ENCODE results near the gene MRPL21.

MRPL21 gene

DNA sequence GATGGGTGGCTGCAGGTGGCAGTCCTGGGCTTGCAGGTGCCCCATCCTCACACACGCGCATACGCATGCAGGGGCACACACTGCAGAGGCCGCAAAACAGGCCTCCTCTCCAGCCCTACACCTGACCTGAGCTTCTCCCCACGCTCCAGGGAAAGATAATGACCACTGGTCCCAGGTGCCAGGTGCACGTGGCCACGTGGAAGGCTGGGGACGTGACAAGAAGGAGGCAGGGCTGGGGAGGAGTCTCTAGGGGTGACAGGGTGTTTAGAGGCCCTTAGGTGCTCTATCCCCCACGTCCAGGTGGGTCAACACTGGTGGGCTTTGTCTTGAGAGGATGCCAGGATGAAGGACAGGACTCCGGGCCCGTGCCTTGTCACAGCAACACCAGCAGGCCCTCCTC is 38.4 kb downstream of the MRPL21 start:
- no peaks in the 10 kb centered on the region for H3K36me3 ChIP-seq (ENCODE audit: insufficient read depth, low read length)
- no peak overlapping the region for H3K4me3 ChIP-seq (ENCODE audit: low read depth, low read length, poor library complexity, severe bottlenecking)
- H4K20me1 ChIP-seq (ENCODE audit: insufficient read depth, low read length), result no peaks in the 10 kb centered on the region
- no peak for TF ChIP-seq EZH2 (IDR thresholded peaks at IDR 0.05; ENCODE audit: borderline replicate concordance, low read length)
- TF ChIP-seq, protein P1, sequence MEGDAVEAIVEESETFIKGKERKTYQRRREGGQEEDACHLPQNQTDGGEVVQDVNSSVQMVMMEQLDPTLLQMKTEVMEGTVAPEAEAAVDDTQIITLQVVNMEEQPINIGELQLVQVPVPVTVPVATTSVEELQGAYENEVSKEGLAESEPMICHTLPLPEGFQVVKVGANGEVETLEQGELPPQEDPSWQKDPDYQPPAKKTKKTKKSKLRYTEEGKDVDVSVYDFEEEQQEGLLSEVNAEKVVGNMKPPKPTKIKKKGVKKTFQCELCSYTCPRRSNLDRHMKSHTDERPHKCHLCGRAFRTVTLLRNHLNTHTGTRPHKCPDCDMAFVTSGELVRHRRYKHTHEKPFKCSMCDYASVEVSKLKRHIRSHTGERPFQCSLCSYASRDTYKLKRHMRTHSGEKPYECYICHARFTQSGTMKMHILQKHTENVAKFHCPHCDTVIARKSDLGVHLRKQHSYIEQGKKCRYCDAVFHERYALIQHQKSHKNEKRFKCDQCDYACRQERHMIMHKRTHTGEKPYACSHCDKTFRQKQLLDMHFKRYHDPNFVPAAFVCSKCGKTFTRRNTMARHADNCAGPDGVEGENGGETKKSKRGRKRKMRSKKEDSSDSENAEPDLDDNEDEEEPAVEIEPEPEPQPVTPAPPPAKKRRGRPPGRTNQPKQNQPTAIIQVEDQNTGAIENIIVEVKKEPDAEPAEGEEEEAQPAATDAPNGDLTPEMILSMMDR (IDR thresholded peaks at IDR 0.05; ENCODE audit: low read length), result no peak
- peaks cover 11% of the 10 kb centered on the region; the same call in 1 of the 2 replicates for H3K27me3 ChIP-seq (ENCODE audit: insufficient read depth, low read length)
- no peaks in the 10 kb centered on the region for H3K4me1 ChIP-seq (ENCODE audit: insufficient read depth, low read length, severe bottlenecking)
- no peak overlapping the region for H3K4me2 ChIP-seq (ENCODE audit: low read length)
- H3K79me2 ChIP-seq (ENCODE audit: insufficient read depth, low read length), result no peaks in the 10 kb centered on the region
- peaks cover 6% of the 10 kb centered on the region for H3K9me3 ChIP-seq (ENCODE audit: low read length)
- no peaks in the 10 kb centered on the region for H3F3A ChIP-seq (ENCODE audit: insufficient read depth, low read length)
- H3K27ac ChIP-seq (ENCODE audit: low read depth, low read length, poor library complexity, severe bottlenecking), result no peak overlapping the region
- no peak overlapping the region for H2AFZ ChIP-seq (ENCODE audit: low read length)
- no peaks in the 10 kb centered on the region for H3K9me2 ChIP-seq (ENCODE audit: low read depth, low read length)
- H3K9ac ChIP-seq (ENCODE audit: low read length), result no peak overlapping the region

DNA sequence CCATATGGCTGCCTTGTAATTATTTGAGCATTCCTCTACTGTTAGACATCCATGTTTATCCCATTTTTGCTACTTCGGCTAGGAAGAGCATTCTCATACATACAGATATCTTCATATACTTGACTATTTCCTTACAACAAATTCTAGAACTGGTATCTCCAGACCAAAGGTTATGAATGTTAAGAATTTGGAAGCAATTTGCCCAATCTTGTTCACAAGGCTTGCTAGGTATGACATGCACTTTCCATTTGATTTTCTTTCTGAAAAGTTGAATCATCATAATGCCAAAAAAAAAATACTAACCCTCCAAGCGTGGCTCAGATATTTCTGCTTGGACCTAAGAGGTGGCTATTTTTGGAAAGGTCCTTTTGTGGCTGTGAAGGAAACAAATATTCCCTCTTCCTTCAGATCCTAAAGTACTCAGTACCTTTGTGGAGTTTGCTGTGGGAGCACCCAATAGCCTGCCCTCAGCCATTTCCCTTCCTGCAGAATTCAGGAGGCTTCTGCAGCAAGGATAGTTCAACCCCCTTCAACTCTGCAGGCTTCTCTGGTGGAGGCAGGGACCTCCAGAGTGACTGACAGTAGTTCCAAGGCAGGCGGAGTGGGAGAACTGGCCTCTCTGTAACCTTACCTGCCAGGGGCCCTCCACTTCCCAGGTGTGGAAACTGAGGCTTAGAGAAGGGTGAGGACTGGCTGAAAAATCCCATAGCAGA is 39.9 kb downstream of the MRPL21 start:
- no peaks in the 10 kb centered on the region for H3K36me3 ChIP-seq (ENCODE audit: insufficient read depth, low read length)
- H3F3A ChIP-seq (ENCODE audit: insufficient read depth, low read length), result no peaks in the 10 kb centered on the region
- H2AFZ ChIP-seq (ENCODE audit: low read length), result no peak overlapping the region
- H3K4me2 ChIP-seq (ENCODE audit: low read length), result no peak overlapping the region
- H3K4me1 ChIP-seq (ENCODE audit: insufficient read depth, low read length, severe bottlenecking), result no peaks in the 10 kb centered on the region
- no peak overlapping the region for H3K27ac ChIP-seq (ENCODE audit: low read depth, low read length, poor library complexity, severe bottlenecking)
- no peaks in the 10 kb centered on the region for H4K20me1 ChIP-seq (ENCODE audit: insufficient read depth, low read length)
- no peak overlapping the region for H3K4me3 ChIP-seq (ENCODE audit: low read depth, low read length, poor library complexity, severe bottlenecking)
- H3K9ac ChIP-seq (ENCODE audit: low read length), result no peak overlapping the region
- TF ChIP-seq EZH2 (IDR thresholded peaks at IDR 0.05; ENCODE audit: borderline replicate concordance, low read length), result no peak
- TF ChIP-seq, protein P1 (IDR thresholded peaks at IDR 0.05; ENCODE audit: low read length), result no peak
- no peaks in the 10 kb centered on the region for H3K9me2 ChIP-seq (ENCODE audit: low read depth, low read length)
- no peaks in the 10 kb centered on the region for H3K79me2 ChIP-seq (ENCODE audit: insufficient read depth, low read length)
- H3K27me3 ChIP-seq (ENCODE audit: insufficient read depth, low read length), result peaks cover 11% of the 10 kb centered on the region; the same call in 1 of the 2 replicates
- H3K9me3 ChIP-seq (ENCODE audit: low read length), result peaks cover 6% of the 10 kb centered on the region

DNA sequence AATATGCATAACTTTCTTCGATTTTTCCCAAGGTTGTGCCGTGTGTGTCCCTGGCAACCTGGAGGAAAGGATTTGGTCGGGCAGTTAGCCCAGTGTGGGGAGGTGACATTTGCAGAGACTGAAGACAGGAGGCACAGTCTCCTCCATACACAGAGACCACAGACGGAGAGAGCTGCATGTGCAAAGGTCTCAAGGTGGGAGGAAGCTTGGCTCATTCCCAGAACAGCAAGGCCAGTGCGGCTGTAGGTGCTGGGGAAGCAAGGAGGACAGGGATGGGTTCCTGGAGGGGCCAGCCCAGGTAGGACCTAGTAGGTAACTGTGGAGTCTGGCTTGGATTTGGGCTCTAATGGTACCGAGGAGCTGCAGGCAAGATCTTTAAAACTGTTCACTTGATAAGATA is 41.2 kb downstream of the MRPL21 start:
- Histone ChIP-seq H3K79me2 (ENCODE audit: insufficient read depth, low read length) (no peaks in the 10 kb centered on the region), H3K27ac (ENCODE audit: low read depth, low read length, poor library complexity, severe bottlenecking) (no peak overlapping the region), H3K4me1 (ENCODE audit: insufficient read depth, low read length, severe bottlenecking) (no peaks in the 10 kb centered on the region), H3K9me3 (ENCODE audit: low read length) (peaks cover 6% of the 10 kb centered on the region), H3K9ac (ENCODE audit: low read length) (no peak overlapping the region), H3K27me3 (ENCODE audit: insufficient read depth, low read length) (peaks cover 8% of the 10 kb centered on the region; the same call in 1 of the 2 replicates), H2AFZ (ENCODE audit: low read length) (no peak overlapping the region), H3K4me2 (ENCODE audit: low read length) (no peak overlapping the region), H3F3A (ENCODE audit: insufficient read depth, low read length) (no peaks in the 10 kb centered on the region), H3K9me2 (ENCODE audit: low read depth, low read length) (no peaks in the 10 kb centered on the region), H3K36me3 (ENCODE audit: insufficient read depth, low read length) (no peaks in the 10 kb centered on the region), H3K4me3 (ENCODE audit: low read depth, low read length, poor library complexity, severe bottlenecking) (no peak overlapping the region), H4K20me1 (ENCODE audit: insufficient read depth, low read length) (no peaks in the 10 kb centered on the region)
- TF ChIP-seq, protein P1 (IDR thresholded peaks at IDR 0.05; ENCODE audit: low read length), result no peak
- TF ChIP-seq EZH2 (IDR thresholded peaks at IDR 0.05; ENCODE audit: borderline replicate concordance, low read length), result no peak
